IMR-90 (cell line): ENCODE measurements around the gene STXBP6. TPM values are rescaled to one million over a fixed set of nuclear protein-coding genes. Genes with fewer than 3 reads are reported as not detected.

Source experiments
- ATAC-seq: fragments of 200-7000 bp; cut with Tn5 transposase; 2 replicates; pipeline ENCODE4 v1.9.1; 2020; ENCODE audit warnings: low read depth, mild to moderate bottlenecking, moderate library complexity
- BruUV-seq: library from RNA; stranded (reverse); fragments of 400-500 nt; replicated peaks from 2 replicates; lab custom pipeline; 2021; lab: Mats Ljungman, UMichigan
- CTCF ChIA-PET: fragments of 300-600 bp; formaldehyde crosslinking; extraction: SDS; loops from one replicate; lab custom pipeline; 2021; ENCODE audit warnings: antibody characterized with exemption; lab: Yijun Ruan, JAX
- POLR2A ChIA-PET: fragments of 300-600 bp; sonication (Branson Sonifier 250); formaldehyde crosslinking; loops from one replicate; lab custom pipeline; 2022; ENCODE audit warnings: antibody characterized with exemption; ENCODE audit not compliant: unreplicated experiment; lab: Charles Lee
- DNase-seq: peaks from one replicate; pipeline ENCODE4 v3.0.0; 2013
- H2AFZ ChIP-seq: replicated peaks from 2 replicates; pipeline ENCODE3; 2013; ENCODE audit warnings: low read length, mild to moderate bottlenecking; ENCODE audit not compliant: poor library complexity
- H2AK5ac ChIP-seq: 2 replicates; pipeline ENCODE4 v1.6.1; 2013; ENCODE audit warnings: low read depth, low read length, inconsistent platforms
- H2AK9ac ChIP-seq: replicated peaks from 2 replicates; pipeline ENCODE3; 2013; ENCODE audit warnings: mild to moderate bottlenecking, low read depth, low read length, moderate library complexity; ENCODE audit not compliant: poor library complexity
- H2BK120ac ChIP-seq: 2 replicates; pipeline ENCODE4 v1.6.1; 2013; ENCODE audit warnings: low read depth, low read length, inconsistent platforms
- H2BK15ac ChIP-seq: 3 replicates; pipeline ENCODE4 v1.6.1; 2013; ENCODE audit warnings: low read depth, low read length, inconsistent platforms
- H2BK20ac ChIP-seq: 2 replicates; pipeline ENCODE4 v1.6.1; 2013; ENCODE audit warnings: low read depth, mild to moderate bottlenecking, inconsistent platforms, low read length, moderate library complexity
- H2BK5ac ChIP-seq: 2 replicates; pipeline ENCODE4 v1.6.1; 2013; ENCODE audit warnings: mild to moderate bottlenecking, low read depth, low read length, inconsistent platforms; ENCODE audit not compliant: poor library complexity, severe bottlenecking
- H3K14ac ChIP-seq: replicated peaks from 2 replicates; pipeline ENCODE4 v1.6.1; 2013; ENCODE audit warnings: low read depth, low read length, inconsistent platforms
- H3K18ac ChIP-seq: 2 replicates; pipeline ENCODE4 v1.6.1; 2013; ENCODE audit warnings: low read depth, low read length, control low read depth
- H3K23ac ChIP-seq: 2 replicates; pipeline ENCODE4 v1.6.1; 2013; ENCODE audit warnings: low read depth, low read length, inconsistent platforms
- H3K27ac ChIP-seq: 2 replicates; pipeline ENCODE4 v1.5.1; 2013; ENCODE audit warnings: mild to moderate bottlenecking, control low read depth, low read length; ENCODE audit not compliant: insufficient read depth
- H3K27me3 ChIP-seq: 2 replicates; pipeline ENCODE4 v1.6.1; 2013; ENCODE audit warnings: low read length; ENCODE audit not compliant: control insufficient read depth, insufficient read depth
- H3K36me3 ChIP-seq: 2 replicates; pipeline ENCODE4 v1.6.1; 2013; ENCODE audit warnings: low read length, mixed read lengths; ENCODE audit not compliant: control insufficient read depth, insufficient read depth
- H3K4ac ChIP-seq: 2 replicates; pipeline ENCODE4 v1.6.1; 2013; ENCODE audit warnings: low read depth, low read length, inconsistent platforms
- H3K4me1 ChIP-seq: 2 replicates; pipeline ENCODE4 v1.6.1; 2013; ENCODE audit warnings: low read length, mixed read lengths; ENCODE audit not compliant: control insufficient read depth, insufficient read depth
- H3K4me2 ChIP-seq: 2 replicates; pipeline ENCODE4 v1.6.1; 2013; ENCODE audit warnings: low read depth, mild to moderate bottlenecking, control low read depth, low read length, moderate library complexity
- H3K4me3 ChIP-seq: 2 replicates; pipeline ENCODE4 v1.5.1; 2013; ENCODE audit warnings: low read depth, mild to moderate bottlenecking, control low read depth, low read length, moderate library complexity; ENCODE audit not compliant: insufficient read depth
- H3K56ac ChIP-seq: 2 replicates; pipeline ENCODE4 v1.6.1; 2013; ENCODE audit warnings: low read length, inconsistent platforms; ENCODE audit not compliant: insufficient read depth; ENCODE audit errors: extremely low read depth
- H3K79me1 ChIP-seq, 2 experiments: 2 replicates each; pipeline ENCODE4 v1.6.1; 2013; ENCODE audit warnings: low read length in 2 of 2, inconsistent platforms in 1 of 2, low read depth in 1 of 2
- H3K9ac ChIP-seq: 2 replicates; pipeline ENCODE4 v1.6.1; 2013; ENCODE audit warnings: low read depth, low read length, control low read depth
- H3K9me1 ChIP-seq: 2 replicates; pipeline ENCODE4 v1.6.1; 2013; ENCODE audit warnings: low read length, inconsistent platforms; ENCODE audit not compliant: insufficient read depth
- H3K9me3 ChIP-seq: 2 replicates; pipeline ENCODE4 v1.6.1; 2013; ENCODE audit warnings: low read length; ENCODE audit not compliant: control insufficient read depth, insufficient read depth
- H4K20me1 ChIP-seq: 2 replicates; pipeline ENCODE4 v1.6.1; 2013; ENCODE audit warnings: low read length, inconsistent platforms; ENCODE audit not compliant: insufficient read depth
- H4K5ac ChIP-seq: 2 replicates; pipeline ENCODE4 v1.6.1; 2013; ENCODE audit warnings: mild to moderate bottlenecking, low read depth, low read length, control low read depth
- H4K8ac ChIP-seq, 2 experiments: 2 replicates each; pipeline ENCODE4 v1.6.1; 2013; ENCODE audit warnings: low read depth in 2 of 2, low read length in 2 of 2, control low read depth in 1 of 2, inconsistent platforms in 1 of 2
- H4K91ac ChIP-seq: 2 replicates; pipeline ENCODE4 v1.6.1; 2013; ENCODE audit warnings: low read depth, low read length, inconsistent platforms; ENCODE audit not compliant: insufficient read depth
- BHLHE40 ChIP-seq: fragments of 150-350 bp; IDR thresholded peaks from 2 replicates; pipeline ENCODE4 v1.6.1; 2016; ENCODE audit warnings: mild to moderate bottlenecking, low read depth, low read length
- CEBPB ChIP-seq: IDR thresholded peaks from 2 replicates; pipeline ENCODE4 v1.6.1; 2012; ENCODE audit warnings: low read depth, low read length, improper control_type of control experiment
- CHD1 ChIP-seq: IDR thresholded peaks from 2 replicates; pipeline ENCODE4 v1.6.1; 2012; ENCODE audit warnings: low read depth, low read length, improper control_type of control experiment
- ELK1 ChIP-seq: fragments of 150-350 bp; IDR thresholded peaks from 2 replicates; pipeline ENCODE4 v1.6.1; 2016; ENCODE audit warnings: low read depth, mild to moderate bottlenecking, low read length, moderate library complexity, borderline replicate concordance
- FOS ChIP-seq: fragments of 150-350 bp; IDR thresholded peaks from 2 replicates; pipeline ENCODE4 v1.6.1; 2016; ENCODE audit warnings: low read depth, low read length
- MAFK ChIP-seq: IDR thresholded peaks from 2 replicates; pipeline ENCODE4 v1.6.1; 2012; ENCODE audit warnings: low read depth, low read length, improper control_type of control experiment
- MAZ ChIP-seq: IDR thresholded peaks from 2 replicates; pipeline ENCODE4 v1.6.1; 2012; ENCODE audit warnings: low read depth, mild to moderate bottlenecking, low read length, improper control_type of control experiment, moderate library complexity, borderline replicate concordance
- MXI1 ChIP-seq: IDR thresholded peaks from 2 replicates; pipeline ENCODE4 v1.6.1; 2012; ENCODE audit warnings: low read depth, mild to moderate bottlenecking, low read length, moderate library complexity, borderline replicate concordance
- NFE2L2 ChIP-seq: fragments of 150-350 bp; IDR thresholded peaks from 2 replicates; pipeline ENCODE4 v1.6.1; 2016; ENCODE audit warnings: low read depth, mild to moderate bottlenecking, low read length
- POLR2A ChIP-seq: IDR thresholded peaks from 2 replicates; pipeline ENCODE4 v1.6.1; 2012; ENCODE audit warnings: mild to moderate bottlenecking, low read depth, low read length
- RCOR1 ChIP-seq: IDR thresholded peaks from 2 replicates; pipeline ENCODE4 v1.6.1; 2012; ENCODE audit warnings: mild to moderate bottlenecking, low read length, improper control_type of control experiment; ENCODE audit not compliant: insufficient replicate concordance
- RFX5 ChIP-seq: IDR thresholded peaks from 2 replicates; pipeline ENCODE4 v1.8.0; 2012; ENCODE audit warnings: low read depth, mild to moderate bottlenecking, low read length, moderate library complexity
- WGBS, 2 experiments: methylation state at CpG; one replicate each; pipeline versions ENCODE4 v1.1.5 to v1.1.7; 2013; ENCODE audit warnings: missing lambda C conversion rate in 2 of 2; ENCODE audit not compliant: insufficient read length in 1 of 2; ENCODE audit errors: extremely low coverage in 2 of 2; 5-methylcytosine and 5-hydroxymethylcytosine counted together
- dilution Hi-C: fragments of 300-500 bp; cut with HindIII; formaldehyde crosslinking; loops from one replicate; pipeline ENCODE4 v1.14.3; 2018; ENCODE audit warnings: low sequenced_read_pairs; ENCODE audit not compliant: unreplicated experiment
- in situ Hi-C: fragments of 300-500 bp; cut with MboI; formaldehyde crosslinking; loops from 3 replicates; pipeline ENCODE4 v1.14.3; 2019; ENCODE audit warnings: low sequenced_read_pairs, inconsistent platforms, mixed read lengths
- intact Hi-C: fragments of 100-400 bp; cut with micrococcal nuclease; formaldehyde crosslinking; loops from 2 replicates; pipeline ENCODE4 v1.10.0; 2022
- polyA plus RNA-seq, 3 experiments: library from polyadenylated mRNA; depleted of rRNA; stranded (reverse); fragments of >200 nt; gene quantifications; 2 replicates each; pipeline ENCODE4 v1.2.3, GENCODE V29; 2012; ENCODE audit warnings: low replicate concordance in 1 of 3
- total RNA-seq: library from RNA; depleted of rRNA; stranded (reverse); fragments of >200 nt; gene quantifications from 2 replicates; pipeline ENCODE4 v1.2.3, GENCODE V29; 2012
- TF ChIP-seq, protein P1 (sequence below): fragments of 150-350 bp; IDR thresholded peaks from 2 replicates; pipeline ENCODE4 v1.6.1; 2017; ENCODE audit warnings: mild to moderate bottlenecking, antibody characterized with exemption, low read length, low read depth
- TF ChIP-seq, protein P2 (sequence below): conservative IDR thresholded peaks from 2 replicates; pipeline ENCODE4 v1.5.1; 2012; ENCODE audit warnings: mild to moderate bottlenecking, low read depth, low read length, improper control_type of control experiment

STXBP6 gene
- total and polyA plus RNA-seq, 2 of the 4 experiments (the other 2 are of a cell fraction) = 14.2 to 14.3 TPM

DNA sequence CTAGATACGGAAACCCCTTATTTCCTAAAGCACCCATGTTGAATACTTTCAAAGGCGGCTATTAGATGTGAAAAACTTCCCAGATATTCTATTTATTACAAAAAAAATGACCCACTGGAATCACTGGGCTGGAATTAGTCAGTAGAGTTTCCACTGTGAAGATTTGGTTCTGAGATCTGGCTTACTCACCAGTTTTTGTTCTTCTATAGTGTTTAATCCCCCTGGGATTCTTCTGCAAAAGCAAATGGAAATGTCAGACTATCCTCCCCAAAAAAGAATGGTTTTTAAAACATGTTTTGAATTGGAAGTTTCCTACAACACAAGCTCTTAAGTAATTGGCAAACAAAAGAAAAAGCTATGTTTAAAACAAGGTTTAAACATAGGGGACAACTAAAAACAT lies 166.4 kb downstream of the STXBP6 start:
- Histone ChIP-seq H2BK5ac (no peak overlapping the region), H2BK20ac (no peak overlapping the region), H3K56ac (no peak overlapping the region), H4K8ac (no peak overlapping the region), H3K9me3 (no peaks in the 10 kb centered on the region), H3K9ac (no peak overlapping the region), H3K27me3 (no peaks in the 10 kb centered on the region), H2AFZ (no peak overlapping the region), H2AK9ac (no peak overlapping the region), H3K4me2 (no peak overlapping the region), H3K23ac (no peak overlapping the region), H2BK120ac (no peak overlapping the region), H3K18ac (no peak overlapping the region), H2BK15ac (no peak overlapping the region), H3K27ac (no peak overlapping the region), H3K9me1 (no peaks in the 10 kb centered on the region), H3K4me1 (peaks cover 3% of the 10 kb centered on the region), H4K5ac (no peak overlapping the region), H4K91ac (no peak overlapping the region), H3K79me1 (no peaks in the 10 kb centered on the region), H4K20me1 (no peaks in the 10 kb centered on the region), H3K36me3 (no peaks in the 10 kb centered on the region), H2AK5ac (no peak overlapping the region), H3K4ac (no peak overlapping the region), H3K4me3 (no peak overlapping the region), H3K14ac (no peak overlapping the region)
- TF ChIP-seq NFE2L2 (no peak), MAZ (no peak), RCOR1 (no peak), RFX5 (no peak), FOS (no peak), ELK1 (no peak), MAFK (no peak), POLR2A (no peak), CHD1 (no peak), CEBPB (no peak), MXI1 (no peak), BHLHE40 (no peak)
- TF ChIP-seq, protein P1, sequence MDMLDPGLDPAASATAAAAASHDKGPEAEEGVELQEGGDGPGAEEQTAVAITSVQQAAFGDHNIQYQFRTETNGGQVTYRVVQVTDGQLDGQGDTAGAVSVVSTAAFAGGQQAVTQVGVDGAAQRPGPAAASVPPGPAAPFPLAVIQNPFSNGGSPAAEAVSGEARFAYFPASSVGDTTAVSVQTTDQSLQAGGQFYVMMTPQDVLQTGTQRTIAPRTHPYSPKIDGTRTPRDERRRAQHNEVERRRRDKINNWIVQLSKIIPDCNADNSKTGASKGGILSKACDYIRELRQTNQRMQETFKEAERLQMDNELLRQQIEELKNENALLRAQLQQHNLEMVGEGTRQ = no peak
- TF ChIP-seq, protein P2, sequence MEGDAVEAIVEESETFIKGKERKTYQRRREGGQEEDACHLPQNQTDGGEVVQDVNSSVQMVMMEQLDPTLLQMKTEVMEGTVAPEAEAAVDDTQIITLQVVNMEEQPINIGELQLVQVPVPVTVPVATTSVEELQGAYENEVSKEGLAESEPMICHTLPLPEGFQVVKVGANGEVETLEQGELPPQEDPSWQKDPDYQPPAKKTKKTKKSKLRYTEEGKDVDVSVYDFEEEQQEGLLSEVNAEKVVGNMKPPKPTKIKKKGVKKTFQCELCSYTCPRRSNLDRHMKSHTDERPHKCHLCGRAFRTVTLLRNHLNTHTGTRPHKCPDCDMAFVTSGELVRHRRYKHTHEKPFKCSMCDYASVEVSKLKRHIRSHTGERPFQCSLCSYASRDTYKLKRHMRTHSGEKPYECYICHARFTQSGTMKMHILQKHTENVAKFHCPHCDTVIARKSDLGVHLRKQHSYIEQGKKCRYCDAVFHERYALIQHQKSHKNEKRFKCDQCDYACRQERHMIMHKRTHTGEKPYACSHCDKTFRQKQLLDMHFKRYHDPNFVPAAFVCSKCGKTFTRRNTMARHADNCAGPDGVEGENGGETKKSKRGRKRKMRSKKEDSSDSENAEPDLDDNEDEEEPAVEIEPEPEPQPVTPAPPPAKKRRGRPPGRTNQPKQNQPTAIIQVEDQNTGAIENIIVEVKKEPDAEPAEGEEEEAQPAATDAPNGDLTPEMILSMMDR = no peak
- no CpG with 5 or more reads among the region's 2 CpGs for WGBS, 2 experiments
- no peak for ATAC-seq
- no TSS peak for BruUV-seq
- in situ Hi-C loops (no loop called here), dilution Hi-C loops (no loop called here), intact Hi-C loops (no loop called here)
- POLR2A ChIA-PET = no interaction called here
- DNase-seq = no peak
- CTCF ChIA-PET = no interaction called here
